Measurements from ENCODE around the gene TNNT2.

Gene TNNT2

GRCh38 chr1:201356701-201357100, 20.8 kb downstream of the TNNT2 start:
- DNase-seq (ENCODE audit: low read depth), result no peak

GRCh38 chr1:201356236-201356635, 21.2 kb downstream of the TNNT2 start:
- no peak for DNase-seq (ENCODE audit: low read depth)

- DNase-seq (ENCODE audit: low read depth), result no peak
Observed at GRCh38 chr1:201355471-201355870, 22.0 kb downstream of the TNNT2 start.

GRCh38 chr1:201354901-201355295, 22.6 kb downstream of the TNNT2 start:
- no peak for DNase-seq (ENCODE audit: low read depth)

GRCh38 chr1:201354151-201354900, 23.2 kb downstream of the TNNT2 start:
- DNase-seq (ENCODE audit: low read depth), result no peak

GRCh38 chr1:201353186-201353940, 24.1 kb downstream of the TNNT2 start:
- DNase-seq (ENCODE audit: low read depth), result no peak

- DNase-seq (ENCODE audit: low read depth), result no peak
Observed at GRCh38 chr1:201351617-201352016, 25.9 kb downstream of the TNNT2 start.

GRCh38 chr1:201350884-201351283, 26.6 kb downstream of the TNNT2 start:
- no peak for DNase-seq (ENCODE audit: low read depth)

GRCh38 chr1:201350361-201350725, 27.1 kb downstream of the TNNT2 start:
- DNase-seq (ENCODE audit: low read depth), result no peak

GRCh38 chr1:201349092-201349491, 28.4 kb downstream of the TNNT2 start:
- DNase-seq (ENCODE audit: low read depth), result no peak

- DNase-seq (ENCODE audit: low read depth), result no peak
Observed at GRCh38 chr1:201348211-201348566, 29.3 kb downstream of the TNNT2 start.

- no peak for DNase-seq (ENCODE audit: low read depth)
Observed at GRCh38 chr1:201347498-201348210, 29.8 kb downstream of the TNNT2 start.

- DNase-seq (ENCODE audit: low read depth), result no peak
Observed at GRCh38 chr1:201346987-201347386, 30.5 kb downstream of the TNNT2 start.

- no peak for DNase-seq (ENCODE audit: low read depth)
Observed at GRCh38 chr1:201346337-201346939, 31.0 kb downstream of the TNNT2 start.

- no peak for DNase-seq (ENCODE audit: low read depth)
Observed at GRCh38 chr1:201345081-201345355, 32.5 kb downstream of the TNNT2 start.

GRCh38 chr1:201344206-201345080, 33.0 kb downstream of the TNNT2 start:
- DNase-seq (ENCODE audit: low read depth), result no peak

- DNase-seq (ENCODE audit: low read depth), result no peak
Observed at GRCh38 chr1:201341377-201341776, 36.1 kb downstream of the TNNT2 start.

- no peak for DNase-seq (ENCODE audit: low read depth)
Observed at GRCh38 chr1:201336711-201337450, 40.6 kb downstream of the TNNT2 start.

GRCh38 chr1:201335901-201336300, 41.6 kb downstream of the TNNT2 start:
- no peak for DNase-seq (ENCODE audit: low read depth)

GRCh38 chr1:201335174-201335870, 42.2 kb downstream of the TNNT2 start:
- DNase-seq (ENCODE audit: low read depth), result no peak

Data from T follicular helper cell (primary cell).